Activated CD4-positive, CD25-positive, alpha-beta regulatory T cell treated with anti-CD3 and anti-CD28 coated beads, Interleukin-2, amount 50 U/mL, for 72 hours (primary cell): Measurements from ENCODE around the gene NR1D1.
A peak's percentile ranks its signal among the peaks of the same experiment; 100 is the strongest.

Experiments used
- DNase-seq: peaks from one replicate; pipeline ENCODE4 v3.0.0; 2021

NR1D1 gene

GRCh38 chr17:40111221-40112128 is 11.1 kb upstream of the NR1D1 start:
- peak; percentile 67 for DNase-seq

GRCh38 chr17:40110026-40110845 is 9.8 kb upstream of the NR1D1 start:
- no peak for DNase-seq

DNA sequence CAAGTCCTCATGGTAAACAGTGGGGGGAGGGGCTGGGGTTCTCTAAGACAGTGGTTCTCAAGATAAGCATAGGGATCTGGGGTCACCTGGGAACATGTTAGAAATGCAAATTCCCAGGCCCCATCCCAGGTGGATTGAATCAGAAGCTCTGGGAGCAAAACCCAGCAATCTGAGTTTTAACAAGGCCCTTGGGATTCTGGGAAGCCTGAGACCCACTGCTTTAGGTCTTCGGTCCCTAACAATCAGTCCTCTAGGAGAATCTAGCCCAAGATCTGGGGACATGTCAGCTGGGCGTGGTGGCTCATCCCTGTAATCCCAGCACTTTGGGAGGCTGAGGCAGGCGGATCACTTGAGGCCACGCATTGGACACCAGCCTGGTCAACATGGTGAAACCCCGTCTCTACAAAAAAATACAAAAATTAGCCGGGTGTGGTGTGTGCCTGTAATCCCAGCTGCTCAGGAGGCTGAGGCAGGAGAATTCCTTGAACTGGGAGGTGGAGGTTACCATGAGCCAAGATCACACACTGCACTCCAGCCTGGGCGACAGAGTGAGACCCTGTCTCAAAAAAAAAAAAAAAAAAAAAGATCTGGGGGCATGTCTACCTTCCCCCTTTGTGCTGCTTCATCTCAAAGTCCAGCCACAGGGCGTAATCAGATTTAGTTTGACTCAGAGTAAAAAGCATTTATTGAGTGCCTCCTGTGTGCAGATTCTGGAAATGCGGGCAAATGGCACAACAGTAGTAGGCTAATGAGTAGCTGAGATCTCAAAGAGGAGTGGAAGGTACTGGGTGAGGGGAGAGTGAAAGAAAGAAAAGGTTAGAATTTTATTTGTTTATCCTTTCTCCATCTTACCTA is 8.8 kb upstream of the NR1D1 start:
- DNase-seq = no peak

DNA sequence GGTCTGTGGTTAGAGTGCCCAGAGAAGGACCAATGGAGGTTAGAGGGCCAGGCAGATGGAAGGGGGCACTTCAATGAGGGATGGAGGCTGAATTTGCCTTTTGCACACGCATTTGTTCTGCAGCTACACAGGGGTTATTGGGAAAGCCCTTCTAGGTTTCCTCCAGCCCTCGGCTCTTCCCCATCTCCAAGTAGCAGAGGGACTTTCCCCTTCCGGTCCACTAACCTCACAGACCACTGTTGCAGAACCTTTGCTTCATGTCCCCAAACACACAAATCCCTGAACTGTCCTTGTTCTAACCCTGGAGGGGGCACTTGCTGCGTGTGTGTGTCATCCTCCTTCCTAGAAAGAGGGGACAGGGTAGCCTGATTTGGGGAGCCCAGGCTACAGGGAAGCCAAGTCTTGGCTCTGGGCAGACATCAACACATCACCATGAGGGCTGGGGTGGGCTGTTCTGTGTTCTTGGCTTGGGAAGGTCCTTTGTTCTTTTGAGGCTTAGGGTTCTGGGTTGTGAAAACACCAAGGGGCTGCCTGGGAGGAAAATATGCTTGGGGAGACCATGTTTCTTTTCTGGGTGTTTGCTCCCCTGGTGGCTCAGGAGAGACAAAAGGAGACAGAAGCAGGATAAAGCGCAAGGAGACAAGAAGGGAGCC is 7.3 kb upstream of the NR1D1 start:
- DNase-seq = no peak

DNA sequence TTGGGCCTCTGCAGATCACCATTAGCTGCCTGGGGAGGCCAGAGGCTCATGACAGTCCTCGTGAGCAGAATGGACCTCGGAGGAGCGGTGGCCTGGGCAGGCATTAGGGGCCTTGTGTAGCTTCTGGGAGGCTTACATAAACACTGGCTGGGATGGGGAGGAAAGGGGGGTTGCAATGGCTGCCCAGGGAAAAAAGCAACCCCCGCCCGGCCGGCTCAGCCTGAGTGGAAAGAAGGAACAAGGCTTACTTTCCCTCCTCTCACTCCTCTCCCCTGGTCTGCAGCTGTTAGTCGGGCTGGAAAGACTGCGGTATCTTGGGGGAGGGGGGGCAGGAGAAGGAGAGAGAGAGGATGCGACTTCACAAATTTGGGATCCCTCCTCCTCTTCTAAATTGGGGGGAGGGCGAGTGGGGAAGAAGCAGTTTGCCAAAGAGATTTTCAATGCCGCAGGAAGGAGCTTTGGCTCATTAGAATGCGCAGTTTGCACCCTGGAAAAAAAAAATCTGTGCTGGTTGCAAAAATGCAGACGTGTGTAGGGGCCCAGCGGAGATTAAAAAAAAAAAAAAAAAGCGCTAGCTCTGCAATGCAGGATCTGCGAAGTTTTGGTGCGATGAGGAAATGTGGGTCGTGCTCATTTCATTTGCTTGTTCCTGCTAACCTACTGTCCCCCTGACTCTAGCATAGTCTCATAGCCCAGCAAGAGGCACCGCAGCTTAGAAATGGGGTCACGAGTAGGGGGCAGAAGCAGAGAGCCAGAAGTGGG is 6.6 kb upstream of the NR1D1 start:
- DNase-seq = no peak

DNA sequence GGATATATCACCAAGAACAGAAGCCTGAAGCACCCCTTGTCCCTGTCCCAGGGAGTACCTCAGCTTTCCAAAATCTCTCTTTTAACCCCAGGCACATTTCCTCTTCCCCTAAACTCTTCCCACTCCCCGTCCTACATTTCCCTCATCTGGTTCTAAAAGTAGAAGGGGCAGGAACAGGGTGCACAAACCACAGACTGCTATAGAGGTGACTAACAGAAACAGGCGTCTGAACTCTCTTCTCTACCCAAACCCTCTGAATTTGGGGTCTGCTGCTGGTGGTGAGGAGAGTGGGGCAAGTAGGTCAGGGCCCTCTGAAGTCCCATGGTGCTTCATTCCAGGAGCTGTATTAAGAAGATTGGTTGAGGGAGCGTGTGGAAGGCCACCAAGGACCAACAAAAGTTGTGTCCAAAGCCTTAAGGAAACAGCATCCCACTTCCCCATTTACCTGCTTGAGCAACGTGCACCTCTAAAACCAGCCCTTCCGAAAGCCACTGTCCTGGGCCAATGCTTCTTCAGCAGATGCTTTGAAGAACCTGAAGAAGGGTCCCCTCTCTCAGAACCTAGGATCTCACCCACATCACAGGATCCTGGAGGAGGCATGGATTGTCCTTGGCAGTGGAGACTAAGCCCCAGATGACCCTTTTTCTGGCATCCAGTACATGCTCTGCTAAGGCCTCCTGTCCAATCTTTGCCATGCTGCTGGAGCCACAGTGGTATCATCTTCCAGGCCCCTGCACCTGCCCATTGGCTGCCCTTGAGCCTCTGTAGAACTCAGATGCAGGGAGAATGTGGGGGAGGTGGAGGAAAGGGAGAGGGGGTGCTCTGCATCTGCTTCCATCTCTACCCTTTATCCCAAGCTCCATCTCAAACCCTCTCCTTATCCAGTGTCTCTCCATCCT is 5.7 kb upstream of the NR1D1 start:
- DNase-seq = no peak

DNA sequence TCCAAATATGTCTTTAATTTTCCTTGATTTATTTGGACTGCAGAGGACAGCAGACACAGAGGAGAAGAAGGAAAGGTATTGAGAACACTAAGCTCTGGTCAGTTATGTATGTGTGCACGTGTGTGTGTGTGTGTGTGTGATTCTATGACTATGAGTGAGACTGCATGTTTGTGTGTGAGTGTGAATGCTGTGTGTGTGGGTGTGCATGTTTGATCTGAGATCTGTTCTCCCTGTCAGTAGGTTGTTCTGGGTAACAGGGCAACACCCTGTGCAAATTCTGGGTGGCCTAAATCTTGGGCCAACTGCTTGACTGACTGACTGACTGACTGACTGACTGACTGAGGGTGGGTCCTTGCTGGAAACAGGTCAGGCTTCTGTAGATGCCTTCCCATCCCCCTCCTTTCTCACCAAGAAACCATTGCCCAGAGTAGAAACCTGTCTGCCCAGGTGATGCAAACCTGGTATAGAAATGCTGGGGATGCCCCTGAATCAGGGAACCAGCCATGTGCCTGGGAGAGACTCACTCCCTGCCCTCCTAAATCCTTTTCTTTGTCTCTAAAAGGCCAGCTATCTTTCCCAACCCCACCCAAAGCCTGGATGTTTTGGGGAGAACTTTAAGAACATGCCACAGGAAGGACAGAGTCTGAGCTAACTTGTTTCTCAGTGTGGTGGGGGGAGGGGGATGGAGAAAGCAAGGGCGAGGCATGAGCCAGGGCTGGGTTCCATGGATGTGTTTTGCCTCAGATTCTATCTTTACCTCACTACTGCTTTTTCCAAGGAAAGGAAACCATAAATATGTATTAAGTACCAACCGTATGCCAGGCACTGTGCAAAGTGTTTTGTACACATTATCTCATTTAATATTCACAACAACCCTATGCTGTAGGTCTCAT is 4.5 kb upstream of the NR1D1 start:
- no peak for DNase-seq

DNA sequence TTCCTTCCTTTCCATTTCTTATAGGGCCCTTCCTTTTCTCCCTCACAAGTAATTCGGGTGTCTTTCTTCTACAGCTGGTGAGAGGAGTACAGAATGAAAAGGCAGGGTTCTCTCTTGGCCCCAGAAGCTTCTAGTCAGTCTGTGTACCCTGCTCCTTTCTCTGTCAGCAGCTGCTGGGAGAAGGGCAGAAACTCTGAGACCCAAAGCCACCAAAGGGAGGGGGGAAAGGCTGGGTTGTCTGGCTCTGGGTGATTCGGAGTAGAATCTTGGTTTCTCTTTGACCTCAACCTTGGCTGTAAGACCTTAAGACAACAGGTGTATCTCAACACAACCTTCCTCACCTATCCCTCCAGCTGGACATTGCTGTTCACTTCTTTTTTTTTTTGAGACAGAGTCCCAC is 3.3 kb upstream of the NR1D1 start:
- no peak for DNase-seq

GRCh38 chr17:40103071-40103661 is 2.8 kb upstream of the NR1D1 start:
- DNase-seq = no peak

DNA sequence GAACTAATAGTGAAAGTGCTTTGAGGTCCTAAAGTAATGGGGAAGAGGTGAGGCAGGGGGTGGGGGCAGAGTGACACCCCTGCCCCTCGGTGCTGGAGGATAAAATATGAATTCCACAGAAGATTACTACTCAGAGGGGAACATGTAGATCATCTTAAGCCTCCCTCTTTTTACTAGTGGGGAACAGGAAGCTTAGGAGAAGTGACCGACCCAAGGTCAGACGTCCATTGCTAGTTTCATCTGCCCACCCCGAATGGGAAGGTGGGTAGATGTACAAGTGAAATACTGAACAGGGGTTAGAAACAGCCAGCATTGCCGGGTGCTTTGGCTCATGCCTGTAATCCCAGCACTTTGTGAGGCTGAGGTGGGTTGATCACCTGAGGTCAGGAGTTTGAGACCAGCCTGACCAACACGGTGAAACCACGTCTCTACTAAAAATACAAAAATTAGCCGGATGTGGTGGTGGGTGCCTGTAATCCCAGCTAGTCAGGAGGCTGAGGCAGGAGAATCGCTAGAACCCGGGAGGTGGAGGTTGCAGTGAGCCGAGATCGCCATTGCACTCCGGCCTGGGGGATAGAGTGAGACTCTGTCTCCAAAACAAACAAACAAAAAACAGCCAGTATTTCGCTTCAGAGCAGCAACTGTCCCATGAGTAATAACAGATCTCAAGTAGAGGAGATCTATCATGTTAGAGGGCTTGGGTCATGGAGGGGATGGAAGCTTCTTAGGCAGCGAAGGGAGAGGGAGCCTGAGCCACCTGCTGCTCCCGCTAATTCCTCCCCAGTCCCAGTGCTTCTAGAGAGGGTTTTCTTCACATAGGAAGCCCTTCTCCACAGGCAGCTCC is 1.2 kb upstream of the NR1D1 start:
- DNase-seq = no peak

DNA sequence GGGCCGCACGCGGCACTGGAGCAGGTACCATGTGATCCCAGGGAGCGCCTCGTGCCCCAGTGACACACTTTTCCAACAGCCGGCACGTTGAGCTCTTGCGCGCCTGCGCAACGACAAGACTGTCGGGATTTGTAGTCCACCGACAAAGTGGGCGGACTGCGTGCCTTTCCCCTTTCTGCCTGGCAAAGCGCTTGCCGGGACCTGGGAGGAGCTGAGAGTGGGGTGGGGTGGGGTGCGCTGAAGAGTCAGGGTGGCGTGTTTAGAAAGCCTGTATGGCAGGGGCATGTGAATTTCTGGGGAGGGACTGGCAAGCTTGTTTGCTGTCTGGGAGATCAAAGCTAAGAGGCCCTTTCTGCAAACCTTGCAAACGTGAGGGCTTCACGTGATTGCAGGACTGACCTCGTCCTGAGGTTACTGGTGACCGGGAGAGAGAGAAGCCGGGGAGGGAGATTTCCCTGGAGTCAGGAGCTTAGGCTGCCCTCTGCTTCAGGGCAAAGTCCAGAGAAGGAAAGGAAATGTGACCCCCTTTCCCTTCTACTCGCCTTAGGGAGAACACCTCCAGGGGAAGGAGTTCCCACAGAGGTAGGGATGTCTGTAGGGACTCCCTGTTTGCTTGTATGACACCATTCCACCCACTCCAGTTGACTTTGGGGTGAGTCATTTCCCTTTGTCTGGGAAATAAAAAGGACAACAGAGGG is 429 bp upstream of the NR1D1 start:
- DNase-seq = peak; percentile 81

DNA sequence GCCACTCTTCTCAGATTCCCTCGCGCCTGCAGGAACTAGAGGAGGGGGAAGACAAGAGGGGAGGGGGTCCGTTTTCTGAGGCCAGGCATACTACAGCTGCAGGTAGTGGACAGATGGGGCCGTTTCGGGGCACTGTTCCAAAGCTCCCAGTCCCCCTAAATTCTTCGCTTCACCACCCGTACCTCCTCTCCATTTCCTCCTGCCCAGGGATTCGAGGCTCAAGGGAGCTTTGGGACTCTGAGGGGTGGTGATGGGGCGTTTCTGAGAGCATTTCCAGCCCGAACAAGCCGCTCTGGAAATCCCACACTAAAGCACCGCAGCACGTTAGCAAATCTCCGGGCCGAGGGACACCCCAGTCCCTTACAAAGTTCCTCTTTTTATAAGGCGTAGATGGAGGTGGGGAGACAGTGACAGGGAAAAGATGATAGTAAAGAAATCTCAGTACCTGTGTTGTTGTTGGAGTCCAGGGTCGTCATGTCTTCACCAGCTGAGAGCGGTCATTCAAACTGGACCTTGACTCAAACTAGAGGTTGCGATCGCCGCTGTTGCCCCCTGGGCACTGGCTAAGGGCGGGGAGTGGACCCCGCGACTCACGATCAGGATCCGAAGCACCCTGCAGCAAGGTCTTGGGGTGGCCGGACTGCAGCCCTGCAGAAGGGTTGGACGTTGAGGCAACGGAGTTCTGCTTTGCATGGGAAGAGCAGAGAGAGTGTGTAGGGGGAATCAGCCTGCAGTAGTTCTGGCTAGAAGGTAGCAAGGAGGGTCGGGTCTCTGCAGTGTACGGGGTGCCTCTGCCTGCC is 570 bp downstream of the NR1D1 start:
- peak; percentile 40 for DNase-seq

DNA sequence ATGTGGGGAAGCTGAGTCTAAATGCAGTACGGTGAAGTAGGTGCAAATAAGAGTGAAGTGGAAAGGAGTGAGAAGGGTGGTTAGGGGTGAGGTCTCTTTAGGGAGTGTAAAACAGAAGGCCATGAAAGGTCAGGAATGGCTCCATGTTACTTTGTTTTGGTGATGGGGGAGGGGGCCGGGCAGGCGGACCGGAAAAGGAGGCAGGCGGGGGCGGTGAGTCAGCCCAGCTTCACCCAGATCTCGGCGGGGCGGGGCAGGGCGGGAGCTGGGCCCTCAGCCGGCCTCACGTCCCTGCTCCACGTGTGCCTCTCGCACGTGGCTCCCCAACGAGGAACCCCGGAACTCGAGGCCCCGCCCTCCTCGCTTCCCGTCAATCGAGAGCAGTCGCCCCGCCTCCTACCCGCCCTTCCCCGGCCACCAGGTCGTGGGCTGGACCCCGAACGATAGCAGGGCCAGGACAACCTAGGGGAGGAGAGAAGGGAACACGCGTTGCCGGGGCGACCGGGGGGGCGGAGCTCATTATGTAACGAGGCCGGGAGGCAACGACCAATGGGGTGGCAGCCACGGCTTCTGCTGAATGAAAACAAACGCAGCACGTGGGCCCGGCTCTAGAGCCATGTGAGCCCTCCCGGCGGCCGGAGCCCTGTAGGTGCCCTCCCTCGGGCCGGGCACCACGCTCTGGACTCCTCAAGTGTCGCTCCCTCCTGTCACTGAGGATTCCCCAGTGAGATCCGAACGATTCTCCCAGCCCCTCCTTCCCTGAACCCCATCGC is 1.4 kb downstream of the NR1D1 start:
- peak; percentile 97 for DNase-seq

GRCh38 chr17:40097931-40098845 is 2.2 kb downstream of the NR1D1 start:
- DNase-seq = no peak

- no peak for DNase-seq
Observed at GRCh38 chr17:40097087-40097486, 3.3 kb downstream of the NR1D1 start.
